Measurements from ENCODE around the gene GPAT2.
"Not testable (repeated sequence)": the region's sequence is repeated elsewhere in the genome, so short reads cannot be mapped to it uniquely, and the experiment has no call there.

Gene GPAT2, protein sequence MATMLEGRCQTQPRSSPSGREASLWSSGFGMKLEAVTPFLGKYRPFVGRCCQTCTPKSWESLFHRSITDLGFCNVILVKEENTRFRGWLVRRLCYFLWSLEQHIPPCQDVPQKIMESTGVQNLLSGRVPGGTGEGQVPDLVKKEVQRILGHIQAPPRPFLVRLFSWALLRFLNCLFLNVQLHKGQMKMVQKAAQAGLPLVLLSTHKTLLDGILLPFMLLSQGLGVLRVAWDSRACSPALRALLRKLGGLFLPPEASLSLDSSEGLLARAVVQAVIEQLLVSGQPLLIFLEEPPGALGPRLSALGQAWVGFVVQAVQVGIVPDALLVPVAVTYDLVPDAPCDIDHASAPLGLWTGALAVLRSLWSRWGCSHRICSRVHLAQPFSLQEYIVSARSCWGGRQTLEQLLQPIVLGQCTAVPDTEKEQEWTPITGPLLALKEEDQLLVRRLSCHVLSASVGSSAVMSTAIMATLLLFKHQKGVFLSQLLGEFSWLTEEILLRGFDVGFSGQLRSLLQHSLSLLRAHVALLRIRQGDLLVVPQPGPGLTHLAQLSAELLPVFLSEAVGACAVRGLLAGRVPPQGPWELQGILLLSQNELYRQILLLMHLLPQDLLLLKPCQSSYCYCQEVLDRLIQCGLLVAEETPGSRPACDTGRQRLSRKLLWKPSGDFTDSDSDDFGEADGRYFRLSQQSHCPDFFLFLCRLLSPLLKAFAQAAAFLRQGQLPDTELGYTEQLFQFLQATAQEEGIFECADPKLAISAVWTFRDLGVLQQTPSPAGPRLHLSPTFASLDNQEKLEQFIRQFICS

DNA sequence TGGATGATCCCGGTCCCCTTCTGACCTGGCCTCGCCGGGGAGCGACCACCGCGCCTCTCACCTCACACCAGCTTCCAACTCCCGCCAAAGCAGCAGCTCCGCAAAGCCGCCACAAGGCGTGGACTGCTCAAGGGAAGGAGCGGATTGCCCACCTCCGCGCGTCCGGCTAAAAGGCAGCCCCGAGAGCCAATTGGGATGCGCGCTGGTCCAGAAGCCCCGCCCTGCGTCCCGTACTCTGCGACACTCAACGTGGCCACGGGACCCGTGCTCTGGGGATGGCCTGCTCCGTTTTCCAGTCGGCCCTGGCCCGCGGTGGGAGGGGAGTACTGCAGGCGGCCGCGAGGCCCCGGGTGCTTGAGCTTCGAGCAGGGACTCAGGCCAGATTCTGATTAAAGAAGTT, at the start of gene GPAT2:
TSS of gene GPAT2 (minus strand) at position 125 of the 400 bp plus-strand sequence. CDS start 2,557 bp downstream, outside the sequence.
- DNase-seq, result not testable (repeated sequence)

DNA sequence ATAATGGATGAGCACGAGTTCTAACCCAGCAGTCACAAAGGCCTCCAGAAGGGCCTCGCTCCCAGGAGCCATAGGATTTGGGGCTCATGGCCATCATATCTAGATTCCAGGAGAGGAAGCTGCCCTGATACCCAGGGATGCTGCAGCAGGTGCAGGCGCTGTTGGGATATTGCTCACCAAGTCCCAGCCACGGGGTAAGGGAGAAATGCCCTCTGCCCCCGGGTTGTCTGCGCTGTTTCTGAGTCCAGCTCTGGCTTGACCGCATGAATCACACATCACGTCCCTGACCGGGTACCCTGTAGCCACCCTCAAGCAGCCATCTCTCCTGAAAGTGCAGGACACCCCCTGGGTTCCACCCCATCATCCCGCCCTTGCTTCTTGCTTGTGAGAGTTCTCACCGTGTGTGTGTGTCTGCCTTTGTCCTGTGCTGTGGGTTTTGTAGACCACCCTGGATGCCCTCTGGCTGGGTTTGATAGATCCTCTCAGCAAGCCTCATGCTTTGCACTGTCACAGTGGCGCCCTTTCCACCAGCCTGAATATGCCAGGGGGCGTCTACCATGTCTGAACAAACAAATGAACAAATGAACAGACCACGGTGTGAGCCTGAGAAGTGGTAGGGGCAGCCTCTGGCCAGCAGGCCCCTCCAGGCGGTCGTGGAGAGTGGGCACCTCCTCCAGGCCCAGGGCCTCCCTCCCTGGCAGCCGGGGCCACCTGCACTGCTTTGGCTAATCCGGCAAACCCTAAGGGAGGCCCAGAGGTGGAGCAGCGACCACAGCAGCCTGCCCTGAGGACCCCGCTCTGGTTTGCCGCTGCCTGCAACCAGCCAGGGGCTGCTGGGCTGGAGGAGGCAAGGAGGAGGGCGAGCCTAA, 49.5 kb upstream of the GPAT2 start:
- no peak for DNase-seq

DNA sequence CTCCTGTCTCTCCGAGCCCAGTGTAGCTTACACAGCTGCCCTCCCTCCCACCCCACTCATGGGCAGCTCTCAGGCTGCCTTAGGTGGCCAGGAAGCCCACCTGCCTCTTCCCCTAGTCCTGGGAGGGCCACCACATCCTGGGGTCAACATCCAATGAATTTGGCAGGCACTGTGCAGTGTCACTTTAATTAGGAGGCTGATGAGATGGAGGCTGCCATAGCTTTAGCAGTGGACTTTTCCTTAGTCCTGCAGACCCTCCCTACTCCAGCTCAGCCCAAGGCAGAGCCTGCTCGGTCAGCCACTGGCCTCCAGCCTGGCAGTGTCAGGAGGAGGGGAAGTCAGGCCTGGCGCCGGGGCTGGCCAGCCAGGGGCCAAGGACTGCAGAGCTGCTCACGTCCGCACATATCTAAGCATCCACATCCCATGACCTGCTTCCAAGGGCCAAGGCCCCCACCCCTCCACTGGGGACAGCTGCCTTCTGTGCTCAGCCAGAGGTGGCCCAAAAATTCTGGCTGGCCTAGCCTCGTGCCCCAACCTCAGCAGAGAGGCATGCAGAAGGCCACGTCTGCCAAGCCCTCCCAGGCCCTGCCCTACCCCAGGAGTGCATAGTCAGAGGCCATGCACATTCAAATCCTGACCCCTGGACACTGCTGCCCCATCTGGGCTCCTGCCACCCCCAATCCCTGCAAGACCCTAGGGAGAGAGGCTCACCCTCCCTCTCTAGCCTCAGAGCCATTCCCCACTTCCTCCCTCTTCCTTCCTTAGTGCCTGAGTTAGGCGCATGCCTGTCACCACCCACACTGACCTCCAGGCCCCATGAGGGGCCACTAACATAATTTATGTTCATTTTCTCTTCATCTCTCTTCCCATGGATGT, 48.6 kb upstream of the GPAT2 start:
- DNase-seq, result no peak

DNA sequence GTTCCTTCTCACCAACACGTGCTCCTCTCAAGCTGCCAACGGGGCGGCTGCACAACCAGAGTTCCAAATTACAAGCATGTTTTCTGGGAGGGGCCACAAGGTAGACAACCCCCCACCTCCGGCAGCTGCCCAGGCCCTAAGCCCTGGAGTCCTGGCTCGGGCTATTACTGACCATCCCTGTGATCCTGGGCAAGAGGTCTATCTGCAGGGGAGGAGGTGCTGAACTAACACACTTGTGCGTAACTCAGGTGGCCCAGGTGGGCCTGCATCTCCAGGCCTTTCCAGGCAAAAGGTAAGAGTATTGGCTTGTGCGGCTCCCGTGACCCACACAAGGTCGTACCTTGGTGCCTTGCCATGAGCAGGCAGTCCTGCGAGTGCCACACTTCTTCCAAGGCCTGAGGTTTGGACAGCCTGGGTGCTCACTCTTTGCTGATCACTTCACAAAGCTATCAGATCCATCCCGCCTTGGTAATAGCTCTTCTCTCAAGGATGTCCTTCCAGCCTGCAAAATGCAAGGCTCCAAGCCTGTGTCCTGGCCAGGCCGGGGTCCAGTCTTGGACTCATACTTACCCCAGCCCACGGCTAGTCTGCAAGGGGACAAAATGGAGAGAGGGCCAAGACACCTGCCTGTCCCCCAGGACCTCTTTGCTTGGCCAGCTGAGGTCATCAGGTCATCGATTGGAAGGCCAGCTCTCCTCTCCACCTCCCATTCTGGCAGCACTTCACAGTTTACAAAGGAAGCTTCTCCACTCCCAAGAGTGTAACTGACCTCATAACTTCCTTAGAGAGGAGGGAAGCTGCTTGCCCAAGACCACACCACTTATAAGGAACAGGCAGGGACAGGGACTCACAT, 47.7 kb upstream of the GPAT2 start:
- DNase-seq, result no peak

DNA sequence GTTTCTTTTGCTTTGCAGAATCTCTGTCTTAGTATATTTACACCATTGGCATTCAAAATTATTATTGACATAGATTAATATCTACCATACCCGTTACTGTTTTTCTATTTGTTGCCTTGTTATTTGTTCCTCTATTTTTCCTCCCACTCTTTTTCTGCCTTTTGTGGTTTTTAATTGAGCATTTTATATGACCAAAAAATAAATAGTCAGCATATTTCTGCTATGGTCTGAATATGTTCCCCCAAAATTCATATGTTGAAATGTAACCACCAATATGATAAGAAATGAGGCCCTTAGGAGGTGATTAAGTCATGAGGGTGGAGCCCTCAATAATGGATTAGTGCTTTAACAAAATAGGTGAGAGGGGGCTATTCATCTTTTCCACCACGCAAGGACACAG, 46.3 kb upstream of the GPAT2 start:
- no peak for DNase-seq

DNA sequence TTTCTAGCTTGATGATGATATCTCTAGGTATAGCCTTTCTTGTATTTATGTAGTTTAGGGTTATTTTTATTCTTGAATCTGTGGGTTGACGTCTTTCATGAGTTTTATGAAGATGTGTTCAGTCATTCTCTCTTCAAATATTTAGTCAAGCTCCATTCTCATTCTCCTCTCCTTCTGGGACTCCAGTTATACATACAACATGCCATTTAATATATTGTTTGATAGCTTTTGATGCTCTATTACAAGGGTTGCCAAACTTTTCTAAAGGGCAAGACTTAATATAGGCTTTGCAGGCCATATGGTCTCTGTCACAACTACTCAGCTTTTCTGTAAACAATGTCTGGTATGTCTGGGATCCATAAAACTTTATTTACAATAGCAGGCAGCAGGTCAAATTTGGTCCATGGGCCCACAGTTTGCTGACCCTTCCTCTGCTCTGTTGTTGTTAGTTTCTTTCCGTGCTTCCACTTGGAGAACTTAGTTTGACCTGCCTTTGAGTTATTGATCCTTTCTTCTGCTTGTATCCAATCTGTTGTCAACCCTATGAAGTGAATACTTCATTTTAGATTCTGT, 40.6 kb upstream of the GPAT2 start:
- DNase-seq, result no peak

DNA sequence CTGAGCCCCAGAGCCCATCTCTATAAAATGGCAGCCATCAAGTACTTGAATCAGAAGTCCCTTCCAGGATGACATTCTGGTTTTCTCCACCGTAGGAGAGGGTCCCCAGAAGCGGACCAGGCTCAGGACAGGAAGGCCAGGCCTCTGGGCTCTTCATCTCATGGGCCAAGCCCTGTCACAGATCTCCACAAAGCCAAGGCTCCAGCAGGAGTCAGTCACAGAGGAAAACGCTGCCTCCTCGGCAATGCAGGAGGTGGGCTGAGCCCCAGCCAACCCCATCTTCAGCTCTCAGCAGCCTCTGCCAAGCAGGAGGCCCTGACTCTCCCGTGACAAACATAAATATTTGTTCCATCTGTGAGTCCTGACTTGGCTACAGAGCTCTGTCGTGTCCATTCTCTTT, 39.4 kb upstream of the GPAT2 start:
- DNase-seq, result no peak

DNA sequence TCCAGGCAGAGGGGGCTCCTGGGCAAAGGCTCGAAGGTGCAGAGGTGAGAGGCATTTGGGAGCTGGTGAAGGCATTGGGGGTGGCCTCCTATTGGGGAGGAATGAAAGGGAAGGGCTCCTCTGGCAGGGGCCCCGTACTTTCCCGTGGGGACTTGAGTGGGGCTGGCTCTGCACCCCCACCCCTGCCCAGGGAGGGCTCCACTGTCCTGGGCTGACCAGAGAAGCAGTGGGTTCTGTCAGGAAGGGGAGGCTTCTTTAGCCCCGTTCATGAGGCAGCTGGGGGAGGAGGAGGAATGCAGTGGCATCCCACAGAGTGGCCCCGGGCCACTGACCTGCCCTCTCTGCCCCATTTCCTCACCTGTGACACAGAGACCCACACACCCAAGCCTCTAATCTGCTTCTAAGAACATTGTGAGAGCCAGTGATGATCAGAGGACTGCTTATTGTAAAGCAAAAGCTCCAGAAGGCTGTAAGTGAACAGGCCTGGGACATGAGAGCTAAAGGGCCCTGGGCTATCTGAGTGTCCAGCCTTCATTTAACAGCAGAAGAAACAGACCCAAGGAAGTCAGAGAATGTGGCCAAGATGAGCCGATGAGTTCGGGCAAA, 38.6 kb upstream of the GPAT2 start:
- no peak for DNase-seq

DNA sequence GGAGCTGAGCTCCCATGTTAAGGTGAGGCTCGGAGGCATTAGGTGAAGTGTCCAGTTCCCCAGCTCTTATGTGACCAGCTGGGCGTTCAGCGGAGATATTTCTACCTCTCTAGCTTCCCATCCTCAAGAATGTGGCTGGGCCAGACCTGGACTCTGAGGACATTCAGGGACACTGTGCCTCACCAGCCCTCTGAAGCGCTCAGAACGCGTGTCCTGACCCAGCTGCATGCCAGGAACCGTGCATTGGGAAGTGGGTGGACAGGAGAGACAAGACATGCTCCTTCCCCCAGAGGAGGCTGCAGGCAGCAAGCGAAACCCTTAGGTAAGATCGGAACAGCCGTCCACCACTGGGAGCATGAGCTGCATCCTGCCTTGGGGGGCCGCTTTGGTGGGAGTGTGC, 38.0 kb upstream of the GPAT2 start:
- no peak for DNase-seq

DNA sequence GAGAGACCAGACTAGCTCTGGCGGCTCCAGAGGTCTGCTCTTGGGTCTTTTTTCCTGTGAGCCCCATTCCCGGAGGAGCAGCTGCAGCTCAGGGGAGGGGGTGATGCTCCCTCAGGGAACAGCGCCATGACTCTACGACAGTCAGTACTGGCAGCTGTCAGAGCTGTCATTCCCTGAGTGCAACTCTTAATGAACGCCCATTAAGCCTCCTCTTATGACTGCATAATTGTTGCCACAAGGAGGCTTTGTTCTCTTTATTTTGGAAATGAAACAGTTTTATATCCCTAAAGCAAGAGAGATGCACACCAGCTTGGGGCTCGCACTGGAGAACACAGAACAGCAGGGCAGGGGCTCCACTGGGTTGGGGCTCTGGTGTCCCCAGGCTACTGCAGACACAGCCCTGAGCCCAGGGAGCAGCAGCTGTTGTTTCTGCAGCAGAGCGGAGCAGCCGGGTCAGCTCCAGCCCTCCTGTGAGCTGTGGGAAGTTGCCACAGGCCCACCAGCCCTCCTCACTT, 37.3 kb upstream of the GPAT2 start:
- not testable (repeated sequence) for DNase-seq

DNA sequence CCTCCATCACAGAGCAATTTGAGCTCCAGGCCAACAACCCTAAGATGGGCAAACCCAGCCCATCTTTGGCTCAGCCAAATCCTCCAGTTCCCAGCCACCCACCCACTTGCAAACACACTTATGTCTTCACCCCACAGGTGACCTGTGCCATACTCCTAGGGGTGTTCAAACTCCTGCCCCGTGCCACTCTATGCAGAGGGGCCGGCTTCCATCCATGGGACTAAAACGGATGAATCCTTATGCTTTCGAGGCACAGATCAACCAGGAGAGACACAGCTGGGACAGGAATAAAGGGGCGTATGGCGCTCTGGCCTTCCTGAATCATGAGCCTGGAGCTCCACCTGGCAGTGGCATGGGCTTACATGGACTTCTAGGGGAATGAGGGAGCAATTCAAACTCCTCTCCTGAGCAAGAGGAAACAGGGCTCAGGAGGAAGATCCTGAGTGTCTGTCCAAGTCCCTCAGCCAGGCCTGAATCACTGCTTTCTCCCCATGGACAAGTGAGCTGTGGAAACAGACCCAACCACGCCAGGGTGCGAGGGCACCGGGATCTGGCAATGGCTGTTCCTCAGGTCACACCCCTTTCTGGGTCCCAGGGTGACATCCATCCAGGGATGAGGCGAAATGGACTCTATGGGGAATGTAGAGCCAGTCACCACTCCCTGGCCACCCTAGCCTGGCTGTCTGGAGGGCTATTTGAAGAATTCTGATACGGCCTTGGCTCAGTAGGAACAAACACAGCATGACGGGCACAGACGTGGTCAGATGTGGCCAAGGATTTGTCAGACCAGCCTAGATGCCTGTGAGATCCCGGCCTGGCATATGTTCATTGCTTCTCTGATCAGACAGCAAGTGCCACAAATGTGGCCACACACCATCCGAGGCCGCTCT, 36.6 kb upstream of the GPAT2 start:
- DNase-seq, result not testable (repeated sequence)

DNA sequence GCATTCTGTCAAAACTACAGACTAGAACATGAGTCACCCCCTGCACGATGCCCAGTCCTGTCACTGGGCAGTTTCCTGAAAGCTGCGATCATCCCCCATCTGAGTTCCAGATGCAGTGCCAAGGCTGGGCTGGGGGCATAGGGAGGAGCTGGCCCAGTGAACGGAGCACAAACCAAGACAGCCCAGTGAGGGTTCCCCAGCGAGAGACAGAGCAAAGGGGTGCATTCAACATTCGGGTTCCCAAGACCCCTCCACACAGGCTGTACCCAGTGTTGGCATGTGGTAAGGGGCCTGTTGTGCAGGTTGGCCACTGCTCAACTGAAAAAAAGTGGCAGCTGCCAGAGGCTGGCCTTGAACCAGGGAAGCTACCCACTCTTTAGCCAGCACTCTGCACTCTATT, 35.6 kb upstream of the GPAT2 start:
- DNase-seq, result not testable (repeated sequence)

DNA sequence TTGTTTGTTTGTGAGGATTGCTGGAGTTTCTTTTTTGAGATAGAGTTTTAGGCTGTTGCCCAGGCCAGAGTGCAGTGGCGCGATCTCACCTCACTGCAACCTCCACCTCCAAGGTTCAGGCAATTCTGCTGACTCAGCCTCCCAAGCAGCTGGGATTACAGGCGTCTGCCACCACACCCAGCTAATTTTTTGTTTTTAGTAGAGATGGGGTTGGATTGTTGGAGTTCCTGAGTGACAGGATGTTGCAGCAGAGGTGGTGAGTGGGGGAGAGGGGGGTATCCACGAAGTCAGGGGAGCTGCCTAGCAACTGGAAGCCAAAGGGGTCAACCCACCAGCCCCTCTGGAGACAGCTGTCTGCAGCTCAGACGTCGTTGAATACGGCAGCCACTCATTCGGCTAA, 35.2 kb upstream of the GPAT2 start:
- not testable (repeated sequence) for DNase-seq

DNA sequence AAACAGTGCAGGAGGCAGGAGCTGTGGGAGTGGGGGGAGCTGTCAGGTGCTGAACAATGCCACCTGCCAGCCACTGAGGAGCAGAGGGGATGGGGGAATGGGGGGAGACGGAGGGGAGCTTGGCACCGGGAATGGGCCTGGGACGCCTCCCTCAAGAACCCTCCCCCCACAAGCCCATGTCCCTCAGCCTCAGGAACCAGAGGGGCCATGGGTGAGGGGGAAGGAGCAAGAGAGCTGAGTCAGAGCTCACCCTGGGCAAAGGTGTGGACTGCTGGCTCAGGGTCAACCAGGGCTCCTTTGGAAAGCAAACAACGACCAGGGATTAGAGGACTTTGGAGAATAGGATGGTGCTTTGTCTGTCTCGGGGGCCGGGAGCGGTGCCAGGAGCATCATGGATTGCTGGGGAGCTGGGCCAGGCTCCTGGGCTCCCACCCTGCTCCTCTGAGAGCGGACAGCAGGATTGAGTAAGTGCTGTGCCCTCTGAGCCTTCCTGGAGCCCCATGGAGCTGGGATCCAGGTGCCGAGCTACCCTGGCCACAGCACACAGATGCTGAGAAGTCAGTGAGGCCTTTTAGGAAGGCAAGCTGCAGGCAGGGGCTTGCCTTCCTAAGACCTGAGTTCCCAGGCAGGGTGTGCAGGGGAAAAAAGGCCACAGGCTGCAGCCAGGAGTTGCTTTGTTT, 33.3 kb upstream of the GPAT2 start:
- DNase-seq, result not testable (repeated sequence)

DNA sequence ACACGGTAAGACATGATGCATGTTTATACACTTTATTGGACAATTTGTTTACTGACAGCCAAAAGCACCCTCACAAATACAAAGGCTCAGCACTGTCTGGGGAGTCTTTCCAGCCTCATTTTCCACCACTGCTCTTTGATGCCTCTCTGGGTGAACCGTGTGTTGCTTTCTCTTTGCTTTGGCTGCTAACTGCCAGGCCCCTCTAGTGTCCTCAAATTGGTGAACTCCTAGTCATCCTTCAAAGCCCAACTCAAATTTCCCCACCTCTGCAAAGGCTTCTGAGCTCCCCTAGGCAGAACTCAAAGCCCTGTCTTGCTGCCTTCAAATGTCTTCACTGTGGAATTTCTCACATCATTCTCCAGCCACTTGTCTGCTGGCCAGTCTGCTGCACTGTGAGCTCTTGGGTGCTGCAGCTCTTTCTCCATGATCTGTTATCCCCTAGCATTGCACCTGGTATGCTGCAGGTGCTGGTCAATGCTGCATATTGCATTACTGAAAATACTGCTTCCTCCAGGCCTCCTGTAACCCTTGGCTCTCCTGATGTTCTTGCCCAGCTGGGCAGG, 32.5 kb upstream of the GPAT2 start:
- not testable (repeated sequence) for DNase-seq

DNA sequence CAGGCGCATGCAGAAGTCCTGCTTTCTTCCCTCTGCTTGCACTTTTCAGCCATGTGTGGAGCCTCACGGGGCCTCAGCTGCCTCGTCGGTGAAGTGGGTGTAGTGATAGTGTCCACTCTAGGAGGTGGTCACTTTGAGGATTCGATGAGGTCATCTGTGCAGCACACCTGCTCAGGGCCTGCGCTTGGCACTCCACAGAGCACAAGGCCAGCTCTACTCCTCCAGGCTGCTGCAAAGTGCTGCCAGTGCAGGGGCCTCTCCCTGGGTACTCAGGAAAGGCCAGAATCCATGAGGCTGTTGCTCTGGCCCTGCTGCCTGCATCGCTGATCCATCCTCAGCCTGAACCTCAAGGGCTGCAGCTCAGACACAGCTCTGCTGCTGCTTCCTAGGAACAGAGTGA, 31.8 kb upstream of the GPAT2 start:
- DNase-seq, result not testable (repeated sequence)

DNA sequence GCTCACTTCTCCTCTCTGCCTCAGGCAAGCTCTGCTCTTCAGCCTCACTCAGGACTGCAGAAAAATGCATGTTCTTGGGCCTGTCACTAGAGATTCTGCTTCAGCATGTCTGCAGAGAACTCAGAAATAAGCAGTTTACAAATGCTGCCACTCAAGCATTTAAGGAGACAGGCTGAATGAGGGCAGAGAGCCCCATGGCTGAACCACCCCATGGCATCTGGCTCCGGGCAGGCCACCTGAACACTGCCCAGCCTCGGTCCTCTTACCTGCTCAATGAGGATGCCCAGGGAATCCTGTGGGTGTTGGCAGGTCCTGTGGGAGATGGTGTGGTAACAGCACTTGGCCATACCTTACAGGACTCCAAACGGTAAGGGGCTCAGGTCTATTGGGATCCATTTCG, 31.2 kb upstream of the GPAT2 start:
- DNase-seq, result not testable (repeated sequence)

DNA sequence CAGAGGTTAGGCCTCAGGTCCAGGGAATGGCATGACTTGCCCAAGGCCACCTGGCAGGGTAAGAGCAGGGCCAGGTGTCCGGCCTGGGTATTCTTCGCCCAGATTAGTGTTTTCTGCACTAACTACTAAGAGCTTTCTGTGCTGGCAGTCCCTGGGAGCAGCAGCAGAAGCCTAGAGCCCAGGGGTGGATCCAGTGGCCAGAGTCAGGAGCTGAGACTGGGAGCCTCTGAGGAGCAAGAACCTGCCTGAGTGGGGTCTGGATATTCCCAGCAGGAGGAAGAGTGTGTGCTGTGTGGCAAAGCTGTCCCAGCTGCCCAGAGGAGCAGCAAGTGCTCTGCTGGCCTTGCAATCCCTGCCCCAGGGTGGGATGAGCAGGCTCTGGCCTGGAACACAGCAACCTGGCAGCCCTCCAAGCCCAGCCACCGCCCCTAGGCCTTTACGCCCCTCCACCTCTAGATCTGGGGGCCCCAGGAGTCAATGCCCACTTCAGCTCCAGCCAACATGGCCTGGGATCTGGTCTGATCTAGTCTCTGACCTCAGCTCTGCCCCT, 30.7 kb upstream of the GPAT2 start:
- no peak for DNase-seq
